H1 (cell line): Measurements from ENCODE around the gene MMP28. TPM values are rescaled to one million over a fixed set of nuclear protein-coding genes. Genes with fewer than 3 reads are reported as not detected.
A peak's percentile ranks its signal among the peaks of the same experiment; 100 is the strongest.

Experiments
- CTCF ChIA-PET: fragments of 300-600 bp; sonication (Branson Sonifier 250); formaldehyde crosslinking; loops from one replicate; lab custom pipeline; 2021; ENCODE audit not compliant: partially characterized antibody; lab: Charles Lee
- POLR2A ChIA-PET: fragments of 300-600 bp; sonication (Branson Sonifier 250); formaldehyde crosslinking; loops from one replicate; lab custom pipeline; 2021; ENCODE audit warnings: inconsistent platforms; ENCODE audit not compliant: partially characterized antibody; lab: Charles Lee
- DNase-seq, 2 experiments: peaks; one replicate each; pipeline versions ENCODE4 v3.0.0 to v3.0.0-alpha.2; 2010 to 2022; ENCODE audit warnings: low spot score in 2 of 2, low read depth in 1 of 2, mixed read lengths in 1 of 2
- FAIRE-seq: peaks from 2 replicates; lab custom pipeline; 2011; peaks lifted over from hg19 to GRCh38; lab: Jason Lieb, UNC
- H2AFZ ChIP-seq: 2 replicates; pipeline ENCODE4 v1.8.1; 2012; ENCODE audit warnings: low read length, inconsistent platforms
- H2AK5ac ChIP-seq: 2 replicates; pipeline ENCODE4 v1.6.1; 2013; ENCODE audit warnings: low read depth, low read length
- H2BK120ac ChIP-seq: replicated peaks from 2 replicates; pipeline ENCODE3; 2013; ENCODE audit warnings: low read depth, low read length, inconsistent platforms
- H2BK12ac ChIP-seq: 2 replicates; pipeline ENCODE4 v1.6.1; 2013; ENCODE audit warnings: low read depth, low read length
- H2BK15ac ChIP-seq: 2 replicates; pipeline ENCODE4 v1.6.1; 2013; ENCODE audit warnings: low read length
- H2BK20ac ChIP-seq: 2 replicates; pipeline ENCODE4 v1.6.1; 2013; ENCODE audit warnings: low read length
- H2BK5ac ChIP-seq: 2 replicates; pipeline ENCODE4 v1.6.1; 2013; ENCODE audit warnings: low read depth, low read length
- H3K14ac ChIP-seq: 2 replicates; pipeline ENCODE4 v1.6.1; 2013; ENCODE audit warnings: inconsistent platforms; ENCODE audit not compliant: insufficient read length
- H3K18ac ChIP-seq: 2 replicates; pipeline ENCODE4 v1.6.1; 2013; ENCODE audit warnings: low read length; ENCODE audit errors: extremely low read depth
- H3K23ac ChIP-seq: 2 replicates; pipeline ENCODE4 v1.6.1; 2013; ENCODE audit warnings: inconsistent platforms; ENCODE audit not compliant: insufficient read length
- H3K23me2 ChIP-seq: 2 replicates; pipeline ENCODE4 v1.6.1; 2013; ENCODE audit warnings: low read depth, low read length
- H3K27ac ChIP-seq: 2 replicates; pipeline ENCODE4 v1.6.1; 2011; ENCODE audit warnings: low read depth, low read length, inconsistent platforms
- H3K27me3 ChIP-seq, 4 experiments: replicated peaks in 1 of 4; 1 replicate in 1 of 4; 2 replicates in 3 of 4; pipeline versions ENCODE4 v1.6.1 to v1.8.1; 2011 to 2013; ENCODE audit warnings: low read length in 3 of 4, mild to moderate bottlenecking in 3 of 4, inconsistent platforms in 2 of 4, mixed read lengths in 2 of 4, moderate library complexity in 1 of 4; ENCODE audit not compliant: control insufficient read depth in 3 of 4, insufficient read depth in 3 of 4; ENCODE audit errors: extremely low read depth in 1 of 4
- H3K36me3 ChIP-seq, 4 experiments: 2 replicates each; pipeline versions ENCODE4 v1.6.1 to v1.8.1; 2011 to 2013; ENCODE audit warnings: mild to moderate bottlenecking in 4 of 4, low read length in 3 of 4, moderate library complexity in 2 of 4, control low read depth in 1 of 4, inconsistent platforms in 1 of 4; ENCODE audit not compliant: insufficient read depth in 4 of 4, control insufficient read depth in 2 of 4
- H3K4ac ChIP-seq: replicated peaks from 2 replicates; pipeline ENCODE3; 2013; ENCODE audit warnings: low read length, low read depth, mixed read lengths, inconsistent platforms; ENCODE audit not compliant: insufficient read length
- H3K4me1 ChIP-seq, 4 experiments: replicated peaks in 1 of 4; 1 replicate in 1 of 4; 2 replicates in 3 of 4; pipeline versions ENCODE4 v1.6.1 to v1.8.1; 2011 to 2013; ENCODE audit warnings: low read length in 3 of 4, inconsistent platforms in 2 of 4, mixed read lengths in 1 of 4; ENCODE audit not compliant: insufficient read depth in 4 of 4, control insufficient read depth in 3 of 4
- H3K4me2 ChIP-seq, 2 experiments: 2 replicates each; pipeline versions ENCODE4 v1.6.1 to v1.8.1; 2011 to 2013; ENCODE audit warnings: low read depth in 2 of 2, low read length in 2 of 2, control low read depth in 1 of 2, inconsistent platforms in 1 of 2, mild to moderate bottlenecking in 1 of 2; ENCODE audit not compliant: insufficient read depth in 1 of 2
- H3K4me3 ChIP-seq, 4 experiments: fragments of 200-600, 300-600 bp in 1 of 4; sonication (generic), shearing (Covaris generic), sonication (Bioruptor Twin) in 1 of 4; 2 replicates each; pipeline versions ENCODE4 v1.5.1 to v1.8.1; 2011 to 2016; ENCODE audit warnings: low read length in 4 of 4, low read depth in 3 of 4, control low read depth in 2 of 4, inconsistent platforms in 2 of 4, mild to moderate bottlenecking in 2 of 4, mixed read lengths in 1 of 4, moderate library complexity in 1 of 4; ENCODE audit not compliant: insufficient read depth in 2 of 4; ENCODE audit errors: extremely low read depth in 1 of 4
- H3K56ac ChIP-seq: replicated peaks from 2 replicates; pipeline ENCODE3; 2013; ENCODE audit warnings: low read depth, mild to moderate bottlenecking, mixed read lengths, low read length, inconsistent platforms; ENCODE audit not compliant: insufficient read length
- H3K79me1 ChIP-seq: 2 replicates; pipeline ENCODE4 v1.6.1; 2013; ENCODE audit warnings: low read depth, low read length, control low read depth
- H3K79me2 ChIP-seq, 2 experiments: 2 replicates each; pipeline versions ENCODE4 v1.6.1 to v1.8.1; 2012 to 2013; ENCODE audit warnings: low read length in 2 of 2, mild to moderate bottlenecking in 2 of 2, inconsistent platforms in 1 of 2; ENCODE audit not compliant: insufficient read depth in 2 of 2, control insufficient read depth in 1 of 2
- H3K9ac ChIP-seq, 4 experiments: replicated peaks in 1 of 4; 1 replicate in 1 of 4; 2 replicates in 3 of 4; pipeline versions ENCODE4 v1.6.1 to v1.8.1; 2011 to 2013; ENCODE audit warnings: low read depth in 3 of 4, low read length in 3 of 4, control low read depth in 2 of 4, mild to moderate bottlenecking in 2 of 4, moderate library complexity in 2 of 4, inconsistent platforms in 1 of 4; ENCODE audit errors: extremely low read depth in 1 of 4
- H3K9me3 ChIP-seq, 2 experiments: 2 replicates each; pipeline versions ENCODE4 v1.6.1 to v1.8.1; 2012 to 2013; ENCODE audit warnings: mild to moderate bottlenecking in 2 of 2, moderate library complexity in 2 of 2, control low read depth in 1 of 2, inconsistent platforms in 1 of 2, low read depth in 1 of 2, low read length in 1 of 2, mixed read lengths in 1 of 2; ENCODE audit not compliant: insufficient read depth in 2 of 2
- H4K20me1 ChIP-seq, 2 experiments: replicated peaks in 1 of 2; 2 replicates each; pipeline versions ENCODE3 to v1.8.1; 2011 to 2013; ENCODE audit warnings: inconsistent platforms in 2 of 2, low read length in 2 of 2, mild to moderate bottlenecking in 1 of 2; ENCODE audit not compliant: insufficient read depth in 2 of 2, control insufficient read depth in 1 of 2
- H4K5ac ChIP-seq: 2 replicates; pipeline ENCODE4 v1.6.1; 2013; ENCODE audit warnings: low read length, low read depth, mixed read lengths, inconsistent platforms; ENCODE audit not compliant: insufficient read length
- H4K8ac ChIP-seq: 2 replicates; pipeline ENCODE4 v1.8.0; 2013; ENCODE audit warnings: mild to moderate bottlenecking, moderate library complexity, low read length, inconsistent platforms; ENCODE audit not compliant: insufficient read depth; ENCODE audit errors: extremely low read depth
- H4K91ac ChIP-seq: replicated peaks from 2 replicates; pipeline ENCODE3; 2013; ENCODE audit warnings: low read length, mixed read lengths, inconsistent platforms; ENCODE audit not compliant: insufficient read length
- CHD1 ChIP-seq: IDR thresholded peaks from 2 replicates; pipeline ENCODE4 v1.6.1; 2012; ENCODE audit warnings: low read depth, low read length, improper control_type of control experiment
- HDAC6 ChIP-seq: IDR thresholded peaks from one replicate; pipeline ENCODE4 v1.7.1; 2012; ENCODE audit warnings: low read depth, mild to moderate bottlenecking, inconsistent platforms, low read length, moderate library complexity
- JUN ChIP-seq: IDR thresholded peaks from 2 replicates; pipeline ENCODE4 v1.6.1; 2011; ENCODE audit warnings: low read depth, mild to moderate bottlenecking, improper control_type of control experiment, low read length
- RBBP5 ChIP-seq: IDR thresholded peaks from 2 replicates; pipeline ENCODE4 v1.7.1; 2012; ENCODE audit warnings: low read depth, mild to moderate bottlenecking, inconsistent platforms, low read length, moderate library complexity, borderline replicate concordance
- RXRA ChIP-seq: IDR thresholded peaks from 2 replicates; pipeline ENCODE4 v1.6.1; 2011; ENCODE audit warnings: low read depth, mild to moderate bottlenecking, low read length, moderate library complexity; ENCODE audit not compliant: insufficient read depth
- SAP30 ChIP-seq: fragments of 300-600 bp; sonication (generic); IDR thresholded peaks from 2 replicates; pipeline ENCODE4 v1.7.1; 2012; ENCODE audit warnings: low read length, moderate library complexity, mild to moderate bottlenecking, inconsistent platforms; ENCODE audit not compliant: insufficient read depth, insufficient replicate concordance
- SIX5 ChIP-seq: IDR thresholded peaks from 2 replicates; pipeline ENCODE4 v1.6.1; 2011; ENCODE audit warnings: mild to moderate bottlenecking, low read depth, low read length
- SP1 ChIP-seq: IDR thresholded peaks from 2 replicates; pipeline ENCODE4 v1.6.1; 2011; ENCODE audit warnings: low read depth, low read length
- SUZ12 ChIP-seq: fragments of 200-600 bp; sonication (generic); IDR thresholded peaks from 2 replicates; pipeline ENCODE4 v1.6.1; 2012; ENCODE audit warnings: mild to moderate bottlenecking, inconsistent platforms, low read length, moderate library complexity, mixed read lengths
- TAF7 ChIP-seq: optimal IDR thresholded peaks from 2 replicates; pipeline ENCODE3; 2011; ENCODE audit warnings: low read depth, mild to moderate bottlenecking, inconsistent platforms, low read length, moderate library complexity, borderline replicate concordance
- WGBS, 2 experiments: shearing (Covaris generic) in 1 of 2; methylation state at CpG; one replicate each; pipeline versions ENCODE4 v1.1.6 to v1.1.7; 2013 to 2015; ENCODE audit warnings: low lambda C conversion rate in 2 of 2, mixed read lengths in 2 of 2, inconsistent platforms in 1 of 2, low coverage in 1 of 2, missing lambda C conversion rate in 1 of 2; ENCODE audit not compliant: insufficient replicate concordance in 2 of 2, insufficient coverage in 1 of 2, insufficient read length in 1 of 2; ENCODE audit errors: extremely low coverage in 1 of 2, missing lambda C conversion rate in 1 of 2; 5-methylcytosine and 5-hydroxymethylcytosine counted together
- polyA plus RNA-seq, 7 experiments: library from polyadenylated mRNA; depleted of rRNA in 3 of 7; stranded (reverse) in 5 of 7; unstranded in 2 of 7; fragments of >200 nt in 5 of 7; fragments of 200-250 nt in 2 of 7; gene quantifications; 1 replicate in 5 of 7; 2 replicates in 1 of 7; 4 replicates in 1 of 7; pipeline versions ENCODE4 v1.2.1 to v1.2.3, GENCODE V29; 2011 to 2013; ENCODE audit warnings: missing spikeins in 2 of 7, mixed read lengths in 2 of 7
- total RNA-seq: library from RNA; stranded (reverse); fragmentation: NEBNext Ultra II Directional; extraction: Animal tissue kit (Norgen Biotek cat#: 25700); gene quantifications from 2 replicates; pipeline ENCODE4 v1.2.1, GENCODE V29; 2021

The MMP28 gene
- total and polyA plus RNA-seq, 2 of the 8 experiments (the other 6 are each of a cell fraction or from before 2014, with no cell fraction given): not detected

- Histone ChIP-seq H3K23ac (no peak overlapping the region), H2BK120ac (no peak overlapping the region), H3K23me2 (peaks cover 13% of the 10 kb centered on the region), H3K56ac (no peak overlapping the region), H3K18ac (no peak overlapping the region), H3K9ac (no peak overlapping the region), H4K8ac (no peak overlapping the region), H4K91ac (no peak overlapping the region), H3K79me1 (no peaks in the 10 kb centered on the region), H3K4me2 (peak overlapping the region in 1 of 2 experiments; percentile 69; a peak in 1 of 4 replicates), H3K14ac (no peak overlapping the region), H4K20me1 (peaks cover 7 to 14% of the 10 kb centered on the region in 2 experiments), H3K9me3 (no peaks in the 10 kb centered on the region), H3K36me3 (peaks cover 0 to 4% (median 0%) of the 10 kb centered on the region in 4 experiments; a peak in 1 of 8 replicates), H3K4me1 (peaks cover 0 to 10% (median 0%) of the 10 kb centered on the region in 4 experiments; a peak in 3 of 7 replicates), H3K27ac (no peak overlapping the region), H2BK12ac (no peak overlapping the region), H2AK5ac (peak overlapping the region; percentile 54; the same call in 1 of the 2 replicates), H2BK15ac (0 out of 2 replicates have a peak overlapping the region, but pooled peaks have one; percentile 46), H3K4ac (no peak overlapping the region), H3K79me2 (peaks cover 17 to 32% of the 10 kb centered on the region in 2 experiments), H3K4me3 (no peak overlapping the region), H3K27me3 (no peaks in the 10 kb centered on the region), H2BK20ac (no peak overlapping the region), H2AFZ (no peak overlapping the region), H4K5ac (no peak overlapping the region), H2BK5ac (0 out of 2 replicates have a peak overlapping the region, but pooled peaks have one; percentile 82)
- FAIRE-seq: no peak
- no peak for DNase-seq
- ChIA-PET CTCF (interaction anchor here (0.6 to 6.6 kb wide), 15 partner anchors 8 to 1390 kb away, joined by 3 to 107 read pairs (median 5); partner anchors contain the start of gene MMP28), POLR2A (interaction anchor here (0.6 to 5.8 kb wide), 17 partner anchors 8 to 194 kb away, joined by 3 to 62 read pairs (median 7); partner anchors contain the start of genes MMP28 and RASL10B)
- WGBS, 2 experiments: 87% methylated on average over 7 of the region's 7 CpGs; no CpG with 5 or more reads in 1 of the 2 experiments
- TF ChIP-seq RXRA (no peak), CHD1 (no peak), TAF7 (no peak), SIX5 (no peak), RBBP5 (no peak), SAP30 (no peak), JUN (no peak), SP1 (no peak), HDAC6 (no peak), SUZ12 (no peak)
Measured at GRCh38 chr17:35807371-35808144, 12.1 kb upstream of the MMP28 start.
